HepG2 (cell line): ENCODE results near the gene ATP5F1E. TPM values are rescaled to one million over a fixed set of nuclear protein-coding genes. Genes with fewer than 3 reads are reported as not detected.

Source experiments
- AHDC1 ChIP-seq: sonication (generic); formaldehyde crosslinking; IDR thresholded peaks from 2 replicates; pipeline ENCODE4 v1.5.1; 2020; ENCODE audit warnings: mild to moderate bottlenecking, missing genetic modification reagents, borderline replicate concordance
- MTA1 ChIP-seq: sonication (generic); formaldehyde crosslinking; IDR thresholded peaks from 2 replicates; pipeline ENCODE4 v1.4.0; 2020; ENCODE audit warnings: missing genetic modification reagents, mild to moderate bottlenecking, borderline replicate concordance
- NFIB ChIP-seq: sonication (generic); formaldehyde crosslinking; IDR thresholded peaks from 2 replicates; pipeline ENCODE4 v1.9.0; 2021; ENCODE audit warnings: missing genetic modification reagents, mild to moderate bottlenecking, borderline replicate concordance
- POGZ ChIP-seq: sonication (generic); formaldehyde crosslinking; IDR thresholded peaks from 2 replicates; pipeline ENCODE4 v1.4.0; 2020; ENCODE audit warnings: mild to moderate bottlenecking, missing genetic modification reagents
- POLR2A ChIP-seq, 2 experiments: IDR thresholded peaks; 2 replicates each; pipeline ENCODE4 v1.6.1; 2011; ENCODE audit warnings: low read depth in 2 of 2, low read length in 2 of 2, mild to moderate bottlenecking in 1 of 2, moderate library complexity in 1 of 2; ENCODE audit not compliant: insufficient read depth in 1 of 2
- PRDM15 ChIP-seq: sonication (generic); formaldehyde crosslinking; IDR thresholded peaks from 2 replicates; pipeline ENCODE4 v1.4.0; 2020; ENCODE audit warnings: missing genetic modification reagents
- PTBP1 ChIP-seq: fragments of 200-400 bp; formaldehyde crosslinking; IDR thresholded peaks from 2 replicates; pipeline ENCODE4 v1.6.1; 2018; ENCODE audit warnings: low read length, low read depth; ENCODE audit not compliant: poor library complexity, severe bottlenecking
- RBM22 ChIP-seq: fragments of 200-400 bp; formaldehyde crosslinking; optimal IDR thresholded peaks from 2 replicates; pipeline ENCODE3; 2017; ENCODE audit warnings: mild to moderate bottlenecking, low read length, moderate library complexity
- RFX5 ChIP-seq: IDR thresholded peaks from 2 replicates; pipeline ENCODE4 v1.6.1; 2011; ENCODE audit warnings: low read depth, low read length, improper control_type of control experiment
- SP5 ChIP-seq: IDR thresholded peaks from 2 replicates; pipeline ENCODE4 v1.6.1; 2016; ENCODE audit warnings: low read depth, borderline replicate concordance
- TARDBP ChIP-seq: sonication (generic); formaldehyde crosslinking; IDR thresholded peaks from 2 replicates; pipeline ENCODE4 v1.8.0; 2022; ENCODE audit warnings: mild to moderate bottlenecking, missing genetic modification reagents
- THYN1 ChIP-seq: sonication (generic); formaldehyde crosslinking; IDR thresholded peaks from 2 replicates; pipeline ENCODE4 v1.8.1; 2023; ENCODE audit warnings: low read depth, mild to moderate bottlenecking, moderate library complexity, missing genetic modification reagents, borderline replicate concordance
- TOE1 ChIP-seq: sonication (generic); formaldehyde crosslinking; IDR thresholded peaks from 2 replicates; pipeline ENCODE4 v1.4.0; 2020; ENCODE audit warnings: mild to moderate bottlenecking, missing genetic modification reagents
- ZNF24 ChIP-seq: fragments of 450-650 bp; IDR thresholded peaks from 2 replicates; pipeline ENCODE4 v1.6.1; 2017; ENCODE audit warnings: antibody characterized with exemption, mild to moderate bottlenecking
- ZNF292 ChIP-seq: sonication (generic); formaldehyde crosslinking; IDR thresholded peaks from 2 replicates; pipeline ENCODE4 v1.8.1; 2022; ENCODE audit warnings: mild to moderate bottlenecking, low read depth, missing genetic modification reagents, borderline replicate concordance
- ZNF33A ChIP-seq: sonication (generic); formaldehyde crosslinking; IDR thresholded peaks from 2 replicates; pipeline ENCODE4 v1.5.1; 2020; ENCODE audit warnings: missing genetic modification reagents, mild to moderate bottlenecking, moderate library complexity, borderline replicate concordance
- ZNF431 ChIP-seq: sonication (generic); formaldehyde crosslinking; IDR thresholded peaks from 2 replicates; pipeline ENCODE4 v1.9.0; 2022; ENCODE audit warnings: missing genetic modification reagents, low read depth, mild to moderate bottlenecking, borderline replicate concordance
- ZSCAN25 ChIP-seq: sonication (generic); formaldehyde crosslinking; IDR thresholded peaks from 2 replicates; pipeline ENCODE4 v1.8.0; 2022; ENCODE audit warnings: mild to moderate bottlenecking, missing genetic modification reagents
- ZSCAN29 ChIP-seq: sonication (generic); formaldehyde crosslinking; conservative IDR thresholded peaks from 2 replicates; pipeline ENCODE4 v1.4.0; 2020; ENCODE audit warnings: mild to moderate bottlenecking, missing genetic modification reagents
- polyA plus RNA-seq, 8 experiments: library from polyadenylated mRNA; depleted of rRNA in 3 of 8; stranded (reverse) in 7 of 8; unstranded in 1 of 8; fragments of >200 nt; fragmentation: Illumina TruSeq in 4 of 8; extraction: Trizol in 4 of 8; gene quantifications; 2 replicates each; pipeline versions ENCODE4 v1.2.1 to v1.2.3, GENCODE V29; 2011 to 2016; ENCODE audit warnings: low read depth in 4 of 8, missing spikeins in 1 of 8, mixed read lengths in 1 of 8; ENCODE audit not compliant: insufficient read depth in 1 of 8
- total RNA-seq, 5 experiments: library from RNA; depleted of rRNA; stranded (reverse); fragments of >200 nt; fragmentation: Illumina TruSeq; extraction: Trizol; gene quantifications; 2 replicates each; pipeline ENCODE4 v1.2.3, GENCODE V29; 2016; ENCODE audit warnings: low read depth in 1 of 5

ATP5F1E gene
- total and polyA plus RNA-seq, 2 of the 13 experiments (the other 11 are each of a cell fraction or from before 2014, with no cell fraction given) = 121 to 134 TPM

DNA sequence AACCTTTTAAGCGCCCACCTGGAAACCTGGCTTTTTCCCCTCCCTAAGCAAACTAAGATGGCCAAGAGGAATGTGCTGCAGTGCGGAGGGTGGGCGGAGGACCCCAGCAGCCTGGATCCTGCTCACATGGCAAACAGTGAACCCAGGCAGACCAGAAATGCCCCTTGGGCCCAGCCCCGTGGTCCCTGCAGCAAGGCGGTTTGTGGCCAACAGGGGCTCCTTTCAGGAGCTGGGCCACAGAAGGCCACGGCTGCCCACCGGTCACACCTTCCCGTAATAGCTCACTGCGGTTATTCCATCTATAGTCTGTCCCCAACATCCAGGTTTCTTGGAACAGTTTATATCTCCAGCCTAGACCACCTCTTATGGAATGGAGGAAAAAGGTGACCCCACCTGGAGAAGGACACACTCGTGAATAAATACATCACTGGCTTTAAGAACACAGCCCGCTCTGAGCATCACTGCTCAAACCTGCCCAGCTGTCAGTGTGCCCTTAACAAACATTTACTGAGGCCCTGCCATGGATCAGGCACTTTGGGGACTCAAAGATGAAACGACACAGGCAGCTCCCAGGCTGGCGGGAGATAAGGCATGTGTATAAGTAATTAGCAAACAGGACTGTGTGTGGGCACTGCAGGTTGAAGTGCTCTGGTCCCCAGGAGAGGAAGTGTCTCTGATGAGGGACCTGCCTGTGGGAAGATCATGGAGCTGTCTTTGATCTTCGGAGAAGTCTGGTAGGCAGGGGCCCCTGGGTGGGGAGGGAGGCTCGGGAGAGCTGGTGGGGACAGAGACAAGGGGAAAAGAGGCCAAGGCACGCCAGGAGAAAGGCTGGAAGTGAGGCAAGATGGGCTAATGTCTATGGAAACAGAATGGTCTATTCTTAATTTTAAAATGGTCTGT, 16.1 kb downstream of the ATP5F1E start (continued):
- TF ChIP-seq AHDC1 (CRISPR knock-in tag) (peak; percentile 77; the same call in 1 of the 2 replicates), ZSCAN25 (peak; percentile 9; the same call in 1 of the 2 replicates), TOE1 (peak; percentile 72; the same call in 1 of the 2 replicates), SP5 (peak; percentile 84), ZNF33A (CRISPR knock-in tag) (no peak), ZNF292 (CRISPR knock-in tag) (peak; percentile 97; the same call in 1 of the 2 replicates), ZNF431 (0 out of 2 replicates have a peak, but pooled peaks have one; percentile 82), ZNF24 (no peak), MTA1 (CRISPR knock-in tag) (peak; percentile 95), RBM22 (peak; percentile 47), POLR2A (IDR thresholded peaks at IDR 0.05; ENCODE audit: insufficient read depth in 1 of 2, low read depth in 2 of 2, low read length in 2 of 2) (peak in 1 of 2 experiments; percentile 44; a peak in 2 of 4 replicates), PRDM15 (peak; percentile 61; the same call in 1 of the 2 replicates), TARDBP (CRISPR knock-in tag) (peak; percentile 88), NFIB (CRISPR knock-in tag) (no peak), PTBP1 (no peak), ZSCAN29 (CRISPR knock-in tag) (peak; percentile 71; the same call in 1 of the 2 replicates), THYN1 (CRISPR knock-in tag) (no peak), POGZ (CRISPR knock-in tag) (peak; percentile 21; the same call in 1 of the 2 replicates), RFX5 (no peak)
